ENCODE results near the gene NDEL1. TPM values are rescaled to one million over a fixed set of nuclear protein-coding genes. Genes with fewer than 3 reads are reported as not detected.

Gene NDEL1
- total and polyA plus RNA-seq, 3 experiments from 2014 or later: 50.6 to 66.6 (median 57.1) TPM

- Histone ChIP-seq H3K9me3 (ENCODE audit: low read length) (no peaks in the 10 kb centered on the region), H3K27ac (ENCODE audit: low read depth, low read length) (no peak overlapping the region), H3K4me3 (ENCODE audit: low read length) (no peak overlapping the region), H3K4me1 (ENCODE audit: insufficient read depth, low read length) (no peaks in the 10 kb centered on the region), H3K36me3 (ENCODE audit: insufficient read depth, low read length) (peaks cover 46% of the 10 kb centered on the region), H3K27me3 (ENCODE audit: insufficient read depth, low read length, poor library complexity, severe bottlenecking) (no peaks in the 10 kb centered on the region)
- ChIA-PET CTCF (no interaction called here), POLR2A (interaction anchor here (0.6 kb wide), 1 partner anchor 14 kb away, joined by 3 read pairs; no protein-coding TSS in a partner anchor)
- H3K4me1 Mint-ChIP-seq: peaks cover 13 to 22% (median 19%) of the 10 kb centered on the region in 3 donors
- peak overlapping the region in 1 of 8 donors; percentile 78 for H3K27ac Mint-ChIP-seq
- no peak overlapping the region for H3K4me3 Mint-ChIP-seq
- H3K36me3 Mint-ChIP-seq: peaks cover 0 to 90% (median 18%) of the 10 kb centered on the region in 3 donors
- no peaks in the 10 kb centered on the region for H3K9me3 Mint-ChIP-seq
- no peak for DNase-seq
- H3K27me3 Mint-ChIP-seq: peaks cover 0 to 1% of the 10 kb centered on the region in 2 donors
Observed at GRCh38 chr17:8468127-8468526, 32.4 kb downstream of the NDEL1 start.

GRCh38 chr17:8468980-8469379, 33.3 kb downstream of the NDEL1 start:
- Histone ChIP-seq H3K9me3 (ENCODE audit: low read length) (no peaks in the 10 kb centered on the region), H3K27ac (ENCODE audit: low read depth, low read length) (no peak overlapping the region), H3K36me3 (ENCODE audit: insufficient read depth, low read length) (peaks cover 45% of the 10 kb centered on the region), H3K4me1 (ENCODE audit: insufficient read depth, low read length) (no peaks in the 10 kb centered on the region), H3K4me3 (ENCODE audit: low read length) (no peak overlapping the region), H3K27me3 (ENCODE audit: insufficient read depth, low read length, poor library complexity, severe bottlenecking) (no peaks in the 10 kb centered on the region)
- Mint-ChIP-seq H3K27me3 (peaks cover 0 to 1% of the 10 kb centered on the region in 2 donors), H3K36me3 (peaks cover 0 to 90% (median 22%) of the 10 kb centered on the region in 3 donors), H3K4me1 (peaks cover 12 to 16% (median 12%) of the 10 kb centered on the region in 3 donors), H3K27ac (peak overlapping the region in 1 of 8 donors; percentile 23), H3K9me3 (no peaks in the 10 kb centered on the region), H3K4me3 (no peak overlapping the region)
- ChIA-PET CTCF (no interaction called here), POLR2A (interaction anchor here (0.7 kb wide), 1 partner anchor 94 kb away, joined by 5 read pairs; no protein-coding TSS in a partner anchor)
- no peak for DNase-seq

GRCh38 chr17:8469964-8470363, 34.3 kb downstream of the NDEL1 start:
- peaks cover 51% of the 10 kb centered on the region for H3K36me3 ChIP-seq (ENCODE audit: insufficient read depth, low read length)
- DNase-seq: no peak
- no peak overlapping the region for H3K4me3 ChIP-seq (ENCODE audit: low read length)
- CTCF ChIA-PET: interaction anchor here (0.6 kb wide), 1 partner anchor 28 kb away, joined by 3 read pairs; no protein-coding TSS in a partner anchor
- no peaks in the 10 kb centered on the region for H3K9me3 ChIP-seq (ENCODE audit: low read length)
- H3K9me3 Mint-ChIP-seq: no peaks in the 10 kb centered on the region
- H3K27ac ChIP-seq (ENCODE audit: low read depth, low read length): no peak overlapping the region
- no peak overlapping the region for H3K27ac Mint-ChIP-seq
- H3K27me3 Mint-ChIP-seq: peaks cover 0 to 1% of the 10 kb centered on the region in 2 donors
- peaks cover 5 to 6% (median 5%) of the 10 kb centered on the region in 3 donors for H3K4me1 Mint-ChIP-seq
- POLR2A ChIA-PET: interaction anchor here (0.7 kb wide), 1 partner anchor 93 kb away, joined by 5 read pairs; no protein-coding TSS in a partner anchor
- H3K36me3 Mint-ChIP-seq: peaks cover 4 to 90% (median 27%) of the 10 kb centered on the region in 3 donors
- H3K4me3 Mint-ChIP-seq: peak overlapping the region in 1 of 7 donors; percentile 32
- H3K4me1 ChIP-seq (ENCODE audit: insufficient read depth, low read length): no peaks in the 10 kb centered on the region
- H3K27me3 ChIP-seq (ENCODE audit: insufficient read depth, low read length, poor library complexity, severe bottlenecking): no peaks in the 10 kb centered on the region

GRCh38 chr17:8470447-8471047, 34.9 kb downstream of the NDEL1 start:
- Mint-ChIP-seq H3K27me3 (peaks cover 0 to 1% of the 10 kb centered on the region in 2 donors), H3K36me3 (peaks cover 6 to 90% (median 30%) of the 10 kb centered on the region in 3 donors), H3K4me1 (peaks cover 0 to 3% (median 0%) of the 10 kb centered on the region in 3 donors), H3K27ac (peak overlapping the region in 1 of 8 donors; percentile 68), H3K4me3 (peak overlapping the region in 1 of 7 donors; percentile 32), H3K9me3 (no peaks in the 10 kb centered on the region)
- ChIA-PET CTCF (no interaction called here), POLR2A (no interaction called here)
- Histone ChIP-seq H3K4me1 (ENCODE audit: insufficient read depth, low read length) (no peaks in the 10 kb centered on the region), H3K9me3 (ENCODE audit: low read length) (no peaks in the 10 kb centered on the region), H3K4me3 (ENCODE audit: low read length) (no peak overlapping the region), H3K36me3 (ENCODE audit: insufficient read depth, low read length) (peaks cover 51% of the 10 kb centered on the region), H3K27me3 (ENCODE audit: insufficient read depth, low read length, poor library complexity, severe bottlenecking) (no peaks in the 10 kb centered on the region), H3K27ac (ENCODE audit: low read depth, low read length) (no peak overlapping the region)
- no peak for DNase-seq

- Histone ChIP-seq H3K27me3 (ENCODE audit: insufficient read depth, low read length, poor library complexity, severe bottlenecking) (no peaks in the 10 kb centered on the region), H3K9me3 (ENCODE audit: low read length) (no peaks in the 10 kb centered on the region), H3K4me1 (ENCODE audit: insufficient read depth, low read length) (no peaks in the 10 kb centered on the region), H3K4me3 (ENCODE audit: low read length) (no peak overlapping the region), H3K27ac (ENCODE audit: low read depth, low read length) (no peak overlapping the region), H3K36me3 (ENCODE audit: insufficient read depth, low read length) (peaks cover 43% of the 10 kb centered on the region)
- no peak overlapping the region for H3K4me3 Mint-ChIP-seq
- peaks cover 11 to 93% (median 35%) of the 10 kb centered on the region in 3 donors for H3K36me3 Mint-ChIP-seq
- no peak for DNase-seq
- CTCF ChIA-PET: no interaction called here
- no peaks in the 10 kb centered on the region for H3K4me1 Mint-ChIP-seq
- no peaks in the 10 kb centered on the region for H3K9me3 Mint-ChIP-seq
- no peak overlapping the region for H3K27ac Mint-ChIP-seq
- POLR2A ChIA-PET: no interaction called here
- H3K27me3 Mint-ChIP-seq: no peaks in the 10 kb centered on the region
Observed at GRCh38 chr17:8472663-8473062, 37.0 kb downstream of the NDEL1 start.

- H3K27me3 ChIP-seq (ENCODE audit: insufficient read depth, low read length, poor library complexity, severe bottlenecking): no peaks in the 10 kb centered on the region
Observed at GRCh38 chr17:8473451-8474192, 37.9 kb downstream of the NDEL1 start.

GRCh38 chr17:8474826-8475225, 39.1 kb downstream of the NDEL1 start:
- Histone ChIP-seq H3K27me3 (ENCODE audit: insufficient read depth, low read length, poor library complexity, severe bottlenecking) (no peaks in the 10 kb centered on the region), H3K36me3 (ENCODE audit: insufficient read depth, low read length) (peaks cover 38% of the 10 kb centered on the region)

More at GRCh38 chr17:8473451-8474192, 37.9 kb downstream of the NDEL1 start:
- no peak overlapping the region for H3K4me3 Mint-ChIP-seq
- peaks cover 38% of the 10 kb centered on the region for H3K36me3 ChIP-seq (ENCODE audit: insufficient read depth, low read length)
- no peak overlapping the region for H3K27ac ChIP-seq (ENCODE audit: low read depth, low read length)
- peaks cover 11 to 93% (median 29%) of the 10 kb centered on the region in 3 donors for H3K36me3 Mint-ChIP-seq
- H3K9me3 Mint-ChIP-seq: no peaks in the 10 kb centered on the region
- no peaks in the 10 kb centered on the region for H3K4me1 ChIP-seq (ENCODE audit: insufficient read depth, low read length)
- no peak for DNase-seq
- H3K27ac Mint-ChIP-seq: peak overlapping the region in 2 of 8 donors; percentile 15 to 58
- no peaks in the 10 kb centered on the region for H3K27me3 Mint-ChIP-seq
- H3K4me1 Mint-ChIP-seq: peaks cover 0 to 2% (median 0%) of the 10 kb centered on the region in 3 donors
- no peaks in the 10 kb centered on the region for H3K9me3 ChIP-seq (ENCODE audit: low read length)
- no peak overlapping the region for H3K4me3 ChIP-seq (ENCODE audit: low read length)
- ChIA-PET POLR2A (no interaction called here), CTCF (no interaction called here)

GRCh38 chr17:8475227-8475626, 39.5 kb downstream of the NDEL1 start:
- H3K9me3 ChIP-seq (ENCODE audit: low read length): no peaks in the 10 kb centered on the region
- POLR2A ChIA-PET: no interaction called here
- H3K27me3 Mint-ChIP-seq: no peaks in the 10 kb centered on the region
- H3K36me3 ChIP-seq (ENCODE audit: insufficient read depth, low read length): peaks cover 38% of the 10 kb centered on the region
- no peaks in the 10 kb centered on the region for H3K4me1 ChIP-seq (ENCODE audit: insufficient read depth, low read length)
- DNase-seq: no peak
- peaks cover 11 to 97% (median 28%) of the 10 kb centered on the region in 3 donors for H3K36me3 Mint-ChIP-seq
- no peaks in the 10 kb centered on the region for H3K9me3 Mint-ChIP-seq
- peaks cover 0 to 2% (median 0%) of the 10 kb centered on the region in 3 donors for H3K4me1 Mint-ChIP-seq
- H3K27ac ChIP-seq (ENCODE audit: low read depth, low read length): no peak overlapping the region
- no peaks in the 10 kb centered on the region for H3K27me3 ChIP-seq (ENCODE audit: insufficient read depth, low read length, poor library complexity, severe bottlenecking)
- H3K4me3 Mint-ChIP-seq: no peak overlapping the region
- CTCF ChIA-PET: no interaction called here
- H3K27ac Mint-ChIP-seq: peak overlapping the region in 1 of 8 donors; percentile 27
- no peak overlapping the region for H3K4me3 ChIP-seq (ENCODE audit: low read length)

More at GRCh38 chr17:8474826-8475225, 39.1 kb downstream of the NDEL1 start:
- Histone ChIP-seq H3K9me3 (ENCODE audit: low read length) (no peaks in the 10 kb centered on the region), H3K4me3 (ENCODE audit: low read length) (no peak overlapping the region), H3K4me1 (ENCODE audit: insufficient read depth, low read length) (no peaks in the 10 kb centered on the region), H3K27ac (ENCODE audit: low read depth, low read length) (no peak overlapping the region)
- DNase-seq: no peak
- no peak overlapping the region for H3K4me3 Mint-ChIP-seq
- H3K4me1 Mint-ChIP-seq: peaks cover 0 to 2% (median 0%) of the 10 kb centered on the region in 3 donors
- ChIA-PET POLR2A (no interaction called here), CTCF (no interaction called here)
- no peaks in the 10 kb centered on the region for H3K9me3 Mint-ChIP-seq
- no peaks in the 10 kb centered on the region for H3K27me3 Mint-ChIP-seq
- H3K36me3 Mint-ChIP-seq: peaks cover 11 to 97% (median 29%) of the 10 kb centered on the region in 3 donors
- H3K27ac Mint-ChIP-seq: peak overlapping the region in 2 of 8 donors; percentile 58 to 61

All from CD8-positive, alpha-beta memory T cell (primary cell).